HG03378 (cell line): ENCODE data around the gene GNAO1.

Source experiments
- ATAC-seq: cut with Tn5 transposase; IDR thresholded peaks from one replicate; pipeline ENCODE4 v1.9.1; 2021; ENCODE audit warnings: mild to moderate bottlenecking, moderate library complexity; ENCODE audit not compliant: unreplicated experiment

Gene GNAO1

DNA sequence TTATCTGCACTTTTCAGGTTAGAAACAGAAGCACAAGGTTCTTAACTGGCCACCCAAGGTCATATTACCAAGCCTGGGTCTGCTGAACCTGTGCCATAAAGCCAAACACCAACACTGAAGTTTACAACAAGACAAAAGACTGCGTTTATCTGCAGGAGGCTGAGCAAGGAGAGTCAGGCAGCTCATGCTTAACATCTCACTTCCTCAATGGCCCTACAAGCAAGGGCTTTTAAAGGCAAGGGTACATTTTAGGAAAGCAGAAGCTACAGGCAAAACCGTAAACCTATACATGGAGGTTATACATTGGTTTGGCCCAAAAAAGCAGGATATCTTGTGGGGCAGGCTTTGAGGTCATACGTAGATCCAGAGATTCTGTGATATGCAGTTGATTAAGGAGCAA, 91.2 kb downstream of the GNAO1 start:
- no peak for ATAC-seq

DNA sequence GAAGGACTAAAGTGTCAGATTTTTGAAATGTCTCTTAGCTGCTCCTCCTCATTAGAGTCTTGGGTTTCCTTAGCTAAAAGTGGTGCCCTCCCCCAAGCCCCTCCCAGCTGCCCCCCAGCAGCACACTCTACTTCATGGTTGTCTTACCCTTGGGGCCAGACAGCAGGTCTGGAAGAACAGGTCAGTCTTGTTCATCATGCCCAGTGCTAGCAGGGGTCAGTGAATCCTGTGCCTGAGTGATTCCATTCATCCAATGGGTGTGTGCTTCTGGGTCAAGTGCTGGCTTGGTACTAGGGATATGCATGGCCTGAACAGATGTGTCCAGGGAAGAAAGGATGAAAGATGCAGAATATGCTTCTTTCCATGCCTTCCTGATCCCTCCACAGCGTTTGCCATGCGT, 93.2 kb downstream of the GNAO1 start:
- ATAC-seq, result no peak

GRCh38 chr16:56286809-56287208, 95.5 kb downstream of the GNAO1 start:
- no peak for ATAC-seq

GRCh38 chr16:56288019-56288418, 96.7 kb downstream of the GNAO1 start:
- no peak for ATAC-seq

DNA sequence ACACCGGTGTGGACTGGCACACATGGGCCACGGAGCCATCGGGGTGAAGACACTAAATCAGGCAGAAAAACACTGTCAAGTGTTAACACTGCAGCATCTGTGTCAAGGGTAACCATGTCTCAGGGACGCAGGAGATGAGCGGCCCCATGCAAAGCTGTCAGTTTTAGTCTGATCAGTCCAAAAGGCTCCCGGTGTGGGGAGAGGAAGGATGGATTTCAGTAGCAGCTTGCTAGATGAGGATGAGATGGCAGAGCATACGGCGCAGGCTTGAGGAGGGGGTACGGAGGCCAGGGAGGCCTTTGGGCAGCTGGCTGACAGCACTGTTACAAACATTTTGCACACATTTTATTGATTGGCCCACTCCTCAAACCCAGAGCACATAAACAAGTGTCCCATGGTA, 98.1 kb downstream of the GNAO1 start:
- ATAC-seq, result no peak

DNA sequence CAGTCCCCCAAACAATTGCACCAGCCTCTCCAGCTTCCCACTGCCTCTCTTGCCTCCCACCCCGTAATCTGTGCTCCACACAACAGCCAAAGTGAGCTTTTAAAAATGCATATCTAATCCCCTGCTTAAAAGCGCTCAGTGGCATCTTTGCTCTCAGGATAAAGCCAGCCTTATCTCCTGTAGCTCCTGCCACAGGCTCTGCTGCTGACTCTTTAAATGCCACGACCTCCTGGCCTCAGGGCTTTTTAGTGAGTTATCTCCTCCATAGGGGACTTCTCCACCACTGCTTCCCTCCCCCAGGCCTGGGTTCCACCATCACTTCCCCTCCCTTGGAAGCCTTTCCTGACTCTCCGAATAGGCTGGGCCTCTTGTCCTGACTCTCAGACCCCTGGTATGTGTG, 98.6 kb downstream of the GNAO1 start:
- no peak for ATAC-seq

- ATAC-seq, result no peak
These were observed 102.7 kb downstream of the GNAO1 start for GRCh38 chr16:56294014-56294413.

DNA sequence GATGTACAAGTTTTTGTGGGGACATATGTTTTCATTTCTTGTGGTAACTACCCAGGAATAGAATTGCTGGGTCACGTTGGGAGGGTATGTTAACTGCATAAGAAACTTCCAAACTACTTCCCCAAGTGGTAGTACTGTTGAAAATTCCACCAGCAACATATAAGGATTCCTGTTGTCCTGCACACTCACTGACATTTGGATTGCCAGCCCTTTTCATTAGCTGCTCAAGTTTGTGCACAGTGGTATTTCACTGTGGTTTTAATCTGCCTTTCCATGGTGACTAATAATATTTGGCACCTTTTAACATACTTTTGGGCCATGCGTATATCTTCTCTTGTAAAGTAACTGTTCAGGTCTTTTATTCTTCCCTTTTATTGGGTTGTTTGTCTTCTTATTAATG, 103.3 kb downstream of the GNAO1 start:
- no peak for ATAC-seq

GRCh38 chr16:56295059-56295665, 103.9 kb downstream of the GNAO1 start:
- no peak for ATAC-seq

DNA sequence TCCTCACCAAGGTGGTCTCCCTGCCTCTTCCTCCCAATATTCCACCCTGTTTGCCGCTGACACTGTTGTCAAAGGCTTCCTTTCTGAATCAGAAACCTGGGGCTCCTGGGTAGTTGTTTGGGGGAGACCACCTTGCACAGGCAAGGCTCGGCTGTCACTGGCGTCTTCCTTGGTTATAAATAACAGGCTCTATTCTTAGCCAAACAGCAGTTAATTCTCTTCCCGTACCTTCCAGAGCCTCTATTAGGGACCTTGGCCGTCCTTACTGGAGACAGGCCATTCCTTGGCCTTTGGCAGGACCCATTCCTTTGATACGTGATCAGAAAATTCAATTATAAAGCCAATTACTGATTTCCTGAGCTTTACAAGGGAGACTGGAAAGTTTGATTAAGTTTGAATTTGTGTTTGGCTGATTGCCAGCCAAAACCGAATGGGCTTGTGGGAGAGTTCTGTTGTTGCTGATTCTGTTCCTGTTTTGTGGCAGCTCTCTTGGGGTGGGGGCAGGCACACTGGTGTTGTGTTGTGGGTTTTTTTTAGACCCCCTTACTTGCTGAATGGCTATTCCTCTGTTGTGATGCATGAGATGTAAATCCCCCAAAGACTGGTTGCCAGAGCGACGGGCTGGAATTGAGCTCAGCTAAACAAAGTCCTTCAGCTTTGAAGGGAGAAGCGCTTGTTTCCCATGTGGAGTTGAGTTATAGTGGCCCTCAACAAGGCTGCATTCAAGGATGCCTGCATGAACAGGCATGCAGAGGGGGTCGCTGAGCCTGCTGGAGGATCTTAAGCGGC, 104.6 kb downstream of the GNAO1 start:
- ATAC-seq, result no peak

DNA sequence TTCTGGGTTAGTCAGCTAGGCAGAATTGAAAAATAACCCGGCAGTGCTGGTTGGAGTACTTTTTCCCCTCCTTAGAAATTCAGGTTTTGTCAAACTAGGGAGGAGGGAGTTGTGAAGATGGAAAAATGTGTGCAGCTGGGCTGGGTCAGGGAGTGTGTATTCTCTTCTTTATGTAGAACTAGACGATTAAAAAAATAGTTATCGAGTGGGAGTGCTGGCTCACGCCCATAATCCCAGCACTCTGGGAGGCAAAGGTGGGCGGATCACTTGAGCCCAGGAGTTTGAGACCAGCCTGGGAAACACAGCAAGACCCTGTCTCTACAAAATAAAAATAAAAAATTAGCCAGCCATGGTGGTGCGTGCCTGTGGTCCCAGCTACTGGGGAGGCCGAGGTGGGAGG, 106.4 kb downstream of the GNAO1 start:
- ATAC-seq, result no peak

DNA sequence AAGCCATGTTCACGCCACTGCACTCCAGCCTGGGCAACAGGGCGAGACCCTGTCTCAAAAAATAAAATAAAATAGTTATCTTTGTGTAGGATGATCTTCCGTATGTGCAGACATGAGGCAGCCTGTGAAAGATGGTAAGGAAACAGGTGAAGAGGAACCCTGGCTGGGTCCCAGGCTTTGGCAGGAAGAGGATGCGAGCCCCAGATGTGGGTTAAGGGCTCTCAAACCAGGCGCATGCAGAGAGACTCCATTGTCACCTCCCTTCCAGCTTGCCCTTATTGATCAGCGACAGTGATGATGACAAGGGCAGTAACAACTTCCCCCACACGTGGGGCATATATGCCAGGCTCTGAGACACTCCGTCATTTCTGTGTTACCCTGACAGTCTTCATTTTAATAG, 106.8 kb downstream of the GNAO1 start:
- no peak for ATAC-seq

DNA sequence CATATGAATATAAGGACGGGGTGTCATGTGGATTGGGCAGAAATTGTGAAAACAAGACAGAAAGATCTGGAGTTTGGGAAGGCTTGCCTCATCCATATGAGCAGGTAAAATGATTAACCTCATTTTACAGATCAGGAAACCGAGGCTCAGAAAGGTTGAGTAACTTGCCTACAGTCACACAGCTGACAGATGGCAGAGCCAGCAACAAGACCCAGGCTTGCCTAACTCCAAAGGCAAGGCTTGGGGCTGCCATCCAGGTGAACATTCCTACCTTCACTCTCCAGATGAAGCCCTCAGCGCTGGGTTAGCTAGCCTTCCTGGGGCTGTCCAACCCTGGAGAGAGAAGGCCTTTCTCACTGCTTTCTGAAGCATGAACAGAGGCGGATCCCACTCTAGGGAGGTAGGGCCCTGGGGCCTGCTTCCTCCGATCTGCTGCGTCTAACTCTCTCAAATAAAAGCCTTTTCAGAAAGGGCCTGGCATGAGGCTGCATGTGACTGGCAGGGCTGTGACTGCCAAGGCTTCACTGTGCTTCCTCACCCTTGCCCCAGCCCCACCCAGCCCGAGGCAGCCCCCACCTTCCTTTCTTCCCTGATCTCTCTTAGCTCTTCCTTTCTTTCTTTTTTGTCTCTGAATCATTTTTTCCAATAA, 107.8 kb downstream of the GNAO1 start:
- no peak for ATAC-seq

GRCh38 chr16:56300242-56300623, 108.9 kb downstream of the GNAO1 start:
- ATAC-seq, result no peak

GRCh38 chr16:56300891-56301850, 109.9 kb downstream of the GNAO1 start:
- no peak for ATAC-seq

GRCh38 chr16:56302506-56302905, 111.2 kb downstream of the GNAO1 start:
- ATAC-seq, result no peak

- no peak for ATAC-seq
These were observed 111.9 kb downstream of the GNAO1 start for GRCh38 chr16:56303066-56303715.

DNA sequence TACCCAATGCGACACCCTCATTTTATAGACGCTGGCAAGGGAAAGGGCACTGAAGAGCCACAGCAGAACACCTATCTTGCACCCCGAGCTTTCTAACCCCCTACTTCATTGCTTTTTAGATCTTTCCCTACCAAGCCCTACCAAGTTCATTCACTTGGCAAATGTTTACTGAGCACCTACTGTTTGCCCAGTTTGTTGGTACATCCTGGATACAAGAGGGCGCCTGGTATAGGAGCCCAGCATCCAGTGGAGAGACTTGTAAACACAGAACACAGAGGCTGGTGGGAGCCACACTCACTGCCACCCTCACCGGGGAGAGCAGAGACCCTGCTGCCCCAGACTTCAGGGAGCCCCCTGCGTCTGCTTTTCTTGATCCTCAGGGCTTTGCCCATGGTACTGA, 112.6 kb downstream of the GNAO1 start:
- no peak for ATAC-seq

DNA sequence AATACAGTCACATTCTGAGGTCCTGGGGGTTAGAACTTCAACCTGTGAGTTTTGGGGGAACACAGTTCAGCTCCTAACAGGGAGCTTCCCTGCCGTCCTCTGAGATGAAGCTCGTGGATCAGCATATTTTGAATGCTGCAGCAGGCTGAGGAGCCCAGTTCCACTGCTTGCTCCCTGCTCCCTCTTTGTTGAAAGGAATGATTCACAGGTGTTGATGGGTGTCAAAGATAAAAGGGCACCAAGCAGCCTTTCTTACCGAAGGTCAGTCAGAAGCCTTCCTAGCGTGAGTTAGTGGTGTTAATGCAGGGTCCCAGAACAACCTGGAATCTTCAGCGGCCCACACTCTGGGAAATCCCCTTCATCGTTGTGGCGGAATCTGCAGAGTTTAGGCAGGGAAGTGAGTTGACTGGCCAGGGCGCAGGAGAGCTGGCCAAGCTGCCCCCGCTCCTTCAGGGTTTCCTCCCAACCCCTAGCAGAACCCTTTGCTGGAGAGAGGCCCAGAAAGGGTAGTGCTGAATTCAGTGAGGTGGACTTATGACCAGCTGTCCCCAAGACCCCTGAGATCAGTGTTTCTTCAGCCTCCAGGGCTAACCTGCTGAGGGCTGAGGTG, 114.8 kb downstream of the GNAO1 start:
- ATAC-seq, result no peak
